ENCODE results near the gene NAA38. TPM values are rescaled to one million over a fixed set of nuclear protein-coding genes. Genes with fewer than 3 reads are reported as not detected.

Gene NAA38
- total and polyA plus RNA-seq, 7 donors, result 60.8 to 148 (median 95.4) TPM

DNA sequence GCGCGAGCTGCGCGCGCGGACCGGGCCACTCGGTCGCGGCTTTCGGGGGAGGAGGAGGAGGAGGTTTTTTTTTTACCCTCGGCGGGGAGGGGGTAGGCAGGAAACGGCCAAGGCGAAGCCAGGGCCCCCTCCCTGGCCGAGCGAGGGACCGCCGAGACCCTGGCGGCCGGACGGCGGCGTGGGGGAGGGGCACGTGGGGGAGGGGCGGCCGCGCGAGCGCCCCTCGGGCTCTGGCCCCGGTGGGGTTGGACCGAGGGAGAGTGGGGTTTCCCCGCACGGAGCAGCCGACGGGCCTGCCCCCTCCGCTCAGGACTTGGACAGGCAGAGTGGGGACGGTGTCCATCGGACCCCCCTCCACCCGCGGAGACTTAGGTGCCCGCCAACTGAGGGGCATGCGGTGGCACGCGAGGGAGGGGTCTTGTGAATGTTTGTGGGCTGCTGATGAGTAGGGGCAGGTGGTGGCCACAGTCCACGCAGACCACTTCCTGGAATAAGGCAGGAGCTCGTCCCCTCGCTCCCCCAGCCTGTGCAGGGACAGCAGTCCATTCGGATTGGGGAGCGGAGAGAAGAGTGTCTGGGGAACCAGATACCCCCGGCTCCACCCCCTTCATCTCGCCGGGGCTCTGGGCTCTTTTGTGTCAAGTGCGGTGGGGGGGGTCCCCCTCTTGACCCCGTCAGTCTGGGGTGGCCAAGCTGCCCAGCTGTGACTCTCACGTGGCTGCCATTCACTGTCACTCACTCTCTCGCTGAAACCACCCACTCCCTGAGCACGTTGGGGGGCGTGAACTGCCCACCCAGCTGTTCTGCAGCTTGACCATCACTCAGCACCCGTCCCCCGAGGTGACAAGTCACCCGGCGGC, 28.2 kb upstream of the NAA38 start:
- TF ChIP-seq, protein P1, sequence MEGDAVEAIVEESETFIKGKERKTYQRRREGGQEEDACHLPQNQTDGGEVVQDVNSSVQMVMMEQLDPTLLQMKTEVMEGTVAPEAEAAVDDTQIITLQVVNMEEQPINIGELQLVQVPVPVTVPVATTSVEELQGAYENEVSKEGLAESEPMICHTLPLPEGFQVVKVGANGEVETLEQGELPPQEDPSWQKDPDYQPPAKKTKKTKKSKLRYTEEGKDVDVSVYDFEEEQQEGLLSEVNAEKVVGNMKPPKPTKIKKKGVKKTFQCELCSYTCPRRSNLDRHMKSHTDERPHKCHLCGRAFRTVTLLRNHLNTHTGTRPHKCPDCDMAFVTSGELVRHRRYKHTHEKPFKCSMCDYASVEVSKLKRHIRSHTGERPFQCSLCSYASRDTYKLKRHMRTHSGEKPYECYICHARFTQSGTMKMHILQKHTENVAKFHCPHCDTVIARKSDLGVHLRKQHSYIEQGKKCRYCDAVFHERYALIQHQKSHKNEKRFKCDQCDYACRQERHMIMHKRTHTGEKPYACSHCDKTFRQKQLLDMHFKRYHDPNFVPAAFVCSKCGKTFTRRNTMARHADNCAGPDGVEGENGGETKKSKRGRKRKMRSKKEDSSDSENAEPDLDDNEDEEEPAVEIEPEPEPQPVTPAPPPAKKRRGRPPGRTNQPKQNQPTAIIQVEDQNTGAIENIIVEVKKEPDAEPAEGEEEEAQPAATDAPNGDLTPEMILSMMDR (IDR thresholded peaks at IDR 0.05), result no peak
- peaks cover 0 to 43% (median 0%) of the 10 kb centered on the region in 3 donors for H3K27me3 ChIP-seq (ENCODE audit: insufficient read depth in 3 of 3, low read length in 2 of 3)
- 0 to 1% (median 0%) methylated on average over 32 to 64 of the region's 64 CpGs for WGBS, 3 donors
- peak in 1 of 4 donors; percentile 8 for ATAC-seq
- intact Hi-C loops (cut with DNase I), result no loop called here
- peaks cover 46% of the 10 kb centered on the region for H3K4me1 ChIP-seq
- peak overlapping the region; percentile 66 for H3K27ac ChIP-seq
- peak; percentile 40 to 59 for DNase-seq
- H3K9me3 ChIP-seq, result no peaks in the 10 kb centered on the region
- H3K36me3 ChIP-seq (ENCODE audit: insufficient read depth in 1 of 2, low read depth in 1 of 2), result peaks cover 0 to under 1% of the 10 kb centered on the region in 2 donors
- H3K4me3 ChIP-seq, result peak overlapping the region; percentile 81

DNA sequence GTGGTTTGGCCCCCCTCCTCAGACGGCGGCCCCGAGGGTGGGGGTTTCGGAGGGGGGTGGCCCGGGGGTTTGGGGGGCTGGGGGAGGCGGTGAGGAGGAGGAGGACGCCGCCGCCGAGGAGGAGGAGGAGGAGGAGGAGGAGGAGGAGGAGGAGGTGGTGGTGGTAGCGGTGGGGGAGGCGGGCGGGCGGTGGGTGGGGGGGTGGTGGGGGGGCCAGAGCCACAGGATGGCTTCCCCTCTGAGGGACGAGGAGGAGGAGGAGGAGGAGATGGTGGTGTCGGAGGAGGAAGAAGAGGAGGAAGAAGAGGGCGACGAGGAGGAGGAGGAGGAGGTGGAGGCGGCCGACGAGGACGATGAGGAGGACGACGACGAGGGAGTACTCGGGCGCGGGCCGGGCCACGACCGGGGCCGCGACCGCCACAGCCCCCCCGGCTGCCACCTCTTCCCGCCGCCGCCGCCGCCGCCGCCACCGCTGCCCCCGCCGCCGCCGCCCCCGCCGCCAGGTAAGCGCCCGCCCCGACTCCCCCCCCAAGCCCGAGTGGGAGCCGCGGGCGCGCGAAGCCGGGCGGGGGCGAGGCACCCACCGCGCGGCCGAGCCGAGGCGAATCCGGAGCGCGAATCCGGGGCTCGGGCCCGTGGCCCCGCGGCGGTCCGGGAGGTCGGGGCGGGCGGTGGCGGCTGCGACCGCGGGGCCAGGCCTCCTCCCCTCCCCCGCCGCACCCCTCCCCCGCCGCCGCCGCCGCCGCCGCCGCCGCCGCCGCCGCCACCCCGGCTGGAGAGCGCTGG, 27.4 kb upstream of the NAA38 start:
- DNase-seq (peak in 1 of 2 donors; percentile 24), ATAC-seq (no peak)
- peaks cover 0 to 51% (median 2%) of the 10 kb centered on the region in 3 donors for H3K27me3 ChIP-seq (ENCODE audit: insufficient read depth in 3 of 3, low read length in 2 of 3)
- no peaks in the 10 kb centered on the region for H3K9me3 ChIP-seq
- intact Hi-C loops (cut with DNase I), result no loop called here
- TF ChIP-seq, protein P1 (IDR thresholded peaks at IDR 0.05), result no peak
- 3 to 10% (median 9%) methylated on average over 15 to 76 of the region's 100 CpGs for WGBS, 3 donors
- H3K4me1 ChIP-seq, result peaks cover 41% of the 10 kb centered on the region
- H3K36me3 ChIP-seq (ENCODE audit: insufficient read depth in 1 of 2, low read depth in 1 of 2), result no peaks in the 10 kb centered on the region
- peak overlapping the region; percentile 66 for H3K27ac ChIP-seq
- H3K4me3 ChIP-seq, result peak overlapping the region; percentile 81

DNA sequence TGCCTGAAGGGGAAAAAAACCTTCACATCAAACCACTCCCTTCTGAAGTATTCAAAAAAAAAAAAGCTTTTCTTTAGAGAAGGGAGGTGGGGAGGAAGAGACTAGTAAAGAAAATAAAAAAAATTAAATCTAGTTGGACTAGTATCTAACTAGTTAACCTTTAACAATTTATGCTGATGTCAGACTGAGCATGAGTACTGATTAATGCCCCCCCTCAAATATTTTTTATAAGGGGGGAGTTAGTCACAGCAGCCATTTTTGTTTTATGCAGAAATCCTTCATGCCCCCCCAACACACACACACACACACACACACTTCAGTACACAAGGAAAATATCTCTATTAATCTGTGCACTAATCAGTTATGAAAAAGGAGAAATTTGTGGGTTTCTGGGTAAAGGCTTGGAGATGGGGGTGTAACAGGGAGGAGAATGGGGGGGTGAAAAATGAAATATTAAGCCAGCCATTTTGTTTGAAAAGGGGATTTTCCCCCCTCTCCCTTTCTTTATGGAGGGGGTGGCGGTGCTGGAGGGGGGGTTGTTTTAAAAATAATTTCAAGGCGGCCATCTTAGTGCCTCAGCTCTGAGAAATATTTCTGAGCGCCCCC, 26.5 kb upstream of the NAA38 start:
- Histone ChIP-seq H3K27ac (no peak overlapping the region), H3K36me3 (ENCODE audit: insufficient read depth in 1 of 2, low read depth in 1 of 2) (no peaks in the 10 kb centered on the region), H3K9me3 (no peaks in the 10 kb centered on the region), H3K4me1 (peaks cover 33% of the 10 kb centered on the region), H3K4me3 (peak overlapping the region; percentile 81), H3K27me3 (ENCODE audit: insufficient read depth in 3 of 3, low read length in 2 of 3) (peaks cover 0 to 51% (median 4%) of the 10 kb centered on the region in 3 donors)
- no peak for ATAC-seq
- TF ChIP-seq, protein P1 (IDR thresholded peaks at IDR 0.05), result no peak
- intact Hi-C loops (cut with DNase I), result no loop called here
- DNase-seq, result no peak
- WGBS, 3 donors, result 21 to 31% (median 21%) methylated on average over 3 of the region's 3 CpGs

DNA sequence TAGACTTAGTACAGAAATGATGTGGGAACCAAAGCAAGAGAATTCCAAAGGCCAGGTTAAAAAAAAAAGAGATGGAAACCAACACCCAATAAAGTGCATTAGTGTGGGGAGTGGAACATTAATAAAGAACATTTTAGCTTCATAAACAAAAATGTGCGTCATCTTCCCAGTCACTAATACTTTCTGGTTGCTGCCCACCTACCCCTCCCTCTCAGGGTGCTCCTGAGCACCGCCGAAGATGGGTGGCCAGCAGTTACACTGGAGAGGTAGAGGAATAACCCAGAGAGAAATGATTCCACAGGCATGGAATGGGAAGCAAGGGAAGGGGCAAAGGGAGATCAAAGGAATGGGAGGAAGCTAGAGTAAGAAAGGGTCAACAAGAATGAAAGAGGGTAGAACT, 25.3 kb upstream of the NAA38 start:
- TF ChIP-seq, protein P1 (IDR thresholded peaks at IDR 0.05), result no peak
- ATAC-seq (no peak), DNase-seq (no peak)
- peaks cover 0 to 56% (median 4%) of the 10 kb centered on the region in 3 donors for H3K27me3 ChIP-seq (ENCODE audit: insufficient read depth in 3 of 3, low read length in 2 of 3)
- H3K36me3 ChIP-seq (ENCODE audit: insufficient read depth in 1 of 2, low read depth in 1 of 2), result no peaks in the 10 kb centered on the region
- intact Hi-C loops (cut with DNase I), result no loop called here
- peaks cover 22% of the 10 kb centered on the region for H3K4me1 ChIP-seq
- H3K9me3 ChIP-seq, result no peaks in the 10 kb centered on the region
- H3K4me3 ChIP-seq, result no peak overlapping the region
- no peak overlapping the region for H3K27ac ChIP-seq
- 74 to 91% (median 78%) methylated on average over 3 of the region's 3 CpGs for WGBS, 3 donors
